HepG2 (cell line): Measurements from ENCODE around the gene UGCG. TPM values are rescaled to one million over a fixed set of nuclear protein-coding genes. Genes with fewer than 3 reads are reported as not detected.

Experiments
- ATM ChIP-seq: fragments of 450-650 bp; IDR thresholded peaks from 2 replicates; pipeline ENCODE4 v1.7.1; 2017; ENCODE audit warnings: mild to moderate bottlenecking, borderline replicate concordance
- EED ChIP-seq: sonication (generic); formaldehyde crosslinking; IDR thresholded peaks from 2 replicates; pipeline ENCODE4 v1.5.0; 2020; ENCODE audit warnings: mild to moderate bottlenecking, missing genetic modification reagents
- FOXJ3 ChIP-seq: sonication (generic); formaldehyde crosslinking; IDR thresholded peaks from 2 replicates; pipeline ENCODE4 v1.4.0; 2020; ENCODE audit warnings: missing genetic modification reagents, mild to moderate bottlenecking, borderline replicate concordance
- HOXD1 ChIP-seq: sonication (generic); formaldehyde crosslinking; IDR thresholded peaks from 2 replicates; pipeline ENCODE4 v1.5.0; 2020; ENCODE audit warnings: missing genetic modification reagents
- SIX1 ChIP-seq: sonication (generic); formaldehyde crosslinking; IDR thresholded peaks from 2 replicates; pipeline ENCODE4 v1.4.0; 2020; ENCODE audit warnings: missing genetic modification reagents, borderline replicate concordance
- SMAD3 ChIP-seq: sonication (generic); formaldehyde crosslinking; IDR thresholded peaks from 2 replicates; pipeline ENCODE4 v1.4.0; 2020; ENCODE audit warnings: missing genetic modification reagents
- SRSF4 ChIP-seq: fragments of 200-400 bp; formaldehyde crosslinking; IDR thresholded peaks from one replicate; pipeline ENCODE4 v1.6.1; 2018; ENCODE audit warnings: mild to moderate bottlenecking, low read depth, low read length, moderate library complexity; ENCODE audit not compliant: poor library complexity, severe bottlenecking
- ZBTB8A ChIP-seq: sonication (generic); formaldehyde crosslinking; IDR thresholded peaks from 2 replicates; pipeline ENCODE4 v1.4.0; 2020; ENCODE audit warnings: mild to moderate bottlenecking, low read depth, missing genetic modification reagents, borderline replicate concordance
- ZFX ChIP-seq: sonication (generic); formaldehyde crosslinking; IDR thresholded peaks from 2 replicates; pipeline ENCODE4 v1.4.0; 2020; ENCODE audit warnings: mild to moderate bottlenecking, low read depth, missing genetic modification reagents, moderate library complexity
- ZNF335 ChIP-seq: sonication (generic); formaldehyde crosslinking; IDR thresholded peaks from 2 replicates; pipeline ENCODE4 v1.4.0; 2020; ENCODE audit warnings: missing genetic modification reagents
- ZNF34 ChIP-seq: sonication (generic); formaldehyde crosslinking; IDR thresholded peaks from 2 replicates; pipeline ENCODE4 v1.4.0; 2020; ENCODE audit warnings: mild to moderate bottlenecking, missing genetic modification reagents, borderline replicate concordance
- ZNF530 ChIP-seq: sonication (generic); formaldehyde crosslinking; IDR thresholded peaks from 2 replicates; pipeline ENCODE4 v1.5.0; 2020; ENCODE audit warnings: low read depth, mild to moderate bottlenecking, missing genetic modification reagents
- ZNF619 ChIP-seq: sonication (generic); formaldehyde crosslinking; IDR thresholded peaks from 2 replicates; pipeline ENCODE4 v1.4.0; 2020; ENCODE audit warnings: mild to moderate bottlenecking, missing genetic modification reagents
- ZSCAN20 ChIP-seq: sonication (generic); formaldehyde crosslinking; IDR thresholded peaks from 2 replicates; pipeline ENCODE4 v1.4.0; 2020; ENCODE audit warnings: missing genetic modification reagents, mild to moderate bottlenecking, borderline replicate concordance
- ZSCAN31 ChIP-seq: sonication (generic); formaldehyde crosslinking; IDR thresholded peaks from 2 replicates; pipeline ENCODE4 v1.5.0; 2020; ENCODE audit warnings: low read depth, mild to moderate bottlenecking, missing genetic modification reagents
- polyA plus RNA-seq, 8 experiments: library from polyadenylated mRNA; depleted of rRNA in 3 of 8; stranded (reverse) in 7 of 8; unstranded in 1 of 8; fragments of >200 nt; fragmentation: Illumina TruSeq in 4 of 8; extraction: Trizol in 4 of 8; gene quantifications; 2 replicates each; pipeline versions ENCODE4 v1.2.1 to v1.2.3, GENCODE V29; 2011 to 2016; ENCODE audit warnings: low read depth in 4 of 8, missing spikeins in 1 of 8, mixed read lengths in 1 of 8; ENCODE audit not compliant: insufficient read depth in 1 of 8
- total RNA-seq, 5 experiments: library from RNA; depleted of rRNA; stranded (reverse); fragments of >200 nt; fragmentation: Illumina TruSeq; extraction: Trizol; gene quantifications; 2 replicates each; pipeline ENCODE4 v1.2.3, GENCODE V29; 2016; ENCODE audit warnings: low read depth in 1 of 5
- TF ChIP-seq, protein P1 (sequence below), 2 experiments: IDR thresholded peaks; 2 replicates each; pipeline ENCODE4 v1.6.1; 2011 to 2012; ENCODE audit warnings: low read length in 2 of 2, borderline replicate concordance in 1 of 2, low read depth in 1 of 2, mild to moderate bottlenecking in 1 of 2, moderate library complexity in 1 of 2

The UGCG gene
- total and polyA plus RNA-seq, 2 of the 13 experiments (the other 11 are each of a cell fraction or from before 2014, with no cell fraction given) = 10.5 to 13.9 TPM

DNA sequence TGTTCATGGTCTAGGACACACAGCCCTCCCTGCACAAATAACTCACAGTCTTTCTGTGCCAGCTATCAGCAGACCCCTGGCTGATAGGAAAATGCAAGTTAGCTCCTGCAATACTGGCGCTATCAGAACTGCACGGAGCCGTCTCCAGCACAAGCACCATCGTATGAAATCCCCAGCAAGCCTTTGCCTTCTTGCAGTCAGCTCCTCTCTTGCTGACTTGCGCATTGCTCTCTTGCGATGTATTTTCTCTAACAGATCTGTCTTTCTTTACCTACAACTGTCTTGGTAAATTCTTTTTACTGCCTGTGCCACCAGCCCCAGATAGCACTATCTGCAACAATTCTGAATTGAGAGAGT lies 25.1 kb upstream of the UGCG start (continued):
- no peak for TF ChIP-seq ATM
- TF ChIP-seq ZSCAN31 = no peak
- no peak for TF ChIP-seq SRSF4
- TF ChIP-seq ZNF530 = no peak
- no peak for TF ChIP-seq ZSCAN20 (CRISPR knock-in tag)
- TF ChIP-seq SMAD3 = no peak
- TF ChIP-seq FOXJ3 (CRISPR knock-in tag) = no peak
- no peak for TF ChIP-seq ZNF619 (CRISPR knock-in tag)
- TF ChIP-seq HOXD1 (CRISPR knock-in tag) = no peak
- TF ChIP-seq, protein P1, sequence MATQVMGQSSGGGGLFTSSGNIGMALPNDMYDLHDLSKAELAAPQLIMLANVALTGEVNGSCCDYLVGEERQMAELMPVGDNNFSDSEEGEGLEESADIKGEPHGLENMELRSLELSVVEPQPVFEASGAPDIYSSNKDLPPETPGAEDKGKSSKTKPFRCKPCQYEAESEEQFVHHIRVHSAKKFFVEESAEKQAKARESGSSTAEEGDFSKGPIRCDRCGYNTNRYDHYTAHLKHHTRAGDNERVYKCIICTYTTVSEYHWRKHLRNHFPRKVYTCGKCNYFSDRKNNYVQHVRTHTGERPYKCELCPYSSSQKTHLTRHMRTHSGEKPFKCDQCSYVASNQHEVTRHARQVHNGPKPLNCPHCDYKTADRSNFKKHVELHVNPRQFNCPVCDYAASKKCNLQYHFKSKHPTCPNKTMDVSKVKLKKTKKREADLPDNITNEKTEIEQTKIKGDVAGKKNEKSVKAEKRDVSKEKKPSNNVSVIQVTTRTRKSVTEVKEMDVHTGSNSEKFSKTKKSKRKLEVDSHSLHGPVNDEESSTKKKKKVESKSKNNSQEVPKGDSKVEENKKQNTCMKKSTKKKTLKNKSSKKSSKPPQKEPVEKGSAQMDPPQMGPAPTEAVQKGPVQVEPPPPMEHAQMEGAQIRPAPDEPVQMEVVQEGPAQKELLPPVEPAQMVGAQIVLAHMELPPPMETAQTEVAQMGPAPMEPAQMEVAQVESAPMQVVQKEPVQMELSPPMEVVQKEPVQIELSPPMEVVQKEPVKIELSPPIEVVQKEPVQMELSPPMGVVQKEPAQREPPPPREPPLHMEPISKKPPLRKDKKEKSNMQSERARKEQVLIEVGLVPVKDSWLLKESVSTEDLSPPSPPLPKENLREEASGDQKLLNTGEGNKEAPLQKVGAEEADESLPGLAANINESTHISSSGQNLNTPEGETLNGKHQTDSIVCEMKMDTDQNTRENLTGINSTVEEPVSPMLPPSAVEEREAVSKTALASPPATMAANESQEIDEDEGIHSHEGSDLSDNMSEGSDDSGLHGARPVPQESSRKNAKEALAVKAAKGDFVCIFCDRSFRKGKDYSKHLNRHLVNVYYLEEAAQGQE (IDR thresholded peaks at IDR 0.05; ENCODE audit: borderline replicate concordance in 1 of 2, low read depth in 1 of 2, low read length in 2 of 2) = no peak
- TF ChIP-seq EED (CRISPR knock-in tag) = no peak
- TF ChIP-seq ZFX = no peak
- no peak for TF ChIP-seq ZNF34 (CRISPR knock-in tag)
- no peak for TF ChIP-seq ZNF335
- TF ChIP-seq ZBTB8A (CRISPR knock-in tag) = no peak
- TF ChIP-seq SIX1 (CRISPR knock-in tag) = no peak
